ENCODE data around the gene CC2D1A. TPM values are rescaled to one million over a fixed set of nuclear protein-coding genes. Genes with fewer than 3 reads are reported as not detected.

CC2D1A gene
- polyA plus RNA-seq, 1 of the 3 experiments (the other 2 are of a cell fraction), result 24.2 TPM

- H4K20me1 ChIP-seq (ENCODE audit: insufficient read depth), result no peaks in the 10 kb centered on the region
- peak; percentile 98 for DNase-seq
- peaks cover 7 to 22% of the 10 kb centered on the region in 2 experiments; a peak in 3 of 4 replicates for H3K4me1 ChIP-seq (ENCODE audit: control insufficient read depth in 1 of 2, insufficient read depth in 2 of 2, low read depth in 1 of 2, low read length in 1 of 2)
- peak overlapping the region; percentile 30 to 48; a peak in 3 of 4 replicates for H3K4me3 ChIP-seq (ENCODE audit: low read depth in 2 of 2, low read length in 1 of 2)
- no peaks in the 10 kb centered on the region for H3K79me2 ChIP-seq (ENCODE audit: insufficient read depth)
- peak overlapping the region; percentile 86 for H2AFZ ChIP-seq (ENCODE audit: low read depth)
- WGBS (ENCODE audit: low lambda C conversion rate), result 15% methylated on average over 14 of the region's 34 CpGs
- H3K4me2 ChIP-seq, result peak overlapping the region; percentile 77
- no peaks in the 10 kb centered on the region for H3F3A ChIP-seq (replicated peaks; ENCODE audit: insufficient read depth)
- POLR2A ChIA-PET, result interaction anchor here (1.6 kb wide), 1 partner anchor 193 kb away, joined by 6 read pairs; no protein-coding TSS in a partner anchor
- CTCF ChIA-PET, result interaction anchor here (0.6 to 13.8 kb wide), 53 partner anchors 9 to 259 kb away, joined by 3 to 146 read pairs (median 5); partner anchors contain the start of genes ASF1B, BRME1, CC2D1A and IL27RA
- no peaks in the 10 kb centered on the region for H3K9me2 ChIP-seq
- H3K9me3 ChIP-seq, result no peaks in the 10 kb centered on the region
- H3K27ac ChIP-seq (ENCODE audit: low read depth in 2 of 2, low read length in 1 of 2), result peak overlapping the region; percentile 56 to 58; a peak in 3 of 4 replicates
- peak overlapping the region; percentile 65 for H3K9ac ChIP-seq
- no peaks in the 10 kb centered on the region for H3K27me3 ChIP-seq (ENCODE audit: insufficient read depth)
- H3K36me3 ChIP-seq (replicated peaks in 1 of 2; ENCODE audit: control insufficient read depth in 1 of 2, insufficient read depth in 2 of 2, low read length in 1 of 2), result no peaks in the 10 kb centered on the region
- TF ChIP-seq NFIC (IDR thresholded peaks at IDR 0.05; ENCODE audit: borderline replicate concordance) (no peak), TCF12 (IDR thresholded peaks at IDR 0.05) (peak; percentile 56; the same call in 1 of the 2 replicates), TEAD4 (IDR thresholded peaks at IDR 0.05; ENCODE audit: borderline replicate concordance, insufficient read depth) (no peak), SIN3A (IDR thresholded peaks at IDR 0.05; ENCODE audit: borderline replicate concordance, low read depth, low read length) (peak; percentile 74), TAF1 (IDR thresholded peaks at IDR 0.05; ENCODE audit: borderline replicate concordance, low read depth, low read length) (peak; percentile 59; the same call in 1 of the 2 replicates), FOXM1 (IDR thresholded peaks at IDR 0.05; ENCODE audit: low read depth) (no peak), MXI1 (IDR thresholded peaks at IDR 0.05; ENCODE audit: low read depth, low read length) (peak; percentile 44; the same call in 1 of the 2 replicates), MEF2A (IDR thresholded peaks at IDR 0.05; ENCODE audit: borderline replicate concordance, low read depth) (no peak), POLR2AphosphoS5 (IDR thresholded peaks at IDR 0.05; ENCODE audit: low read depth, low read length) (peak; percentile 47; the same call in 1 of the 2 replicates), RCOR1 (IDR thresholded peaks at IDR 0.05; ENCODE audit: low read length) (peak; percentile 65), FOSL2 (IDR thresholded peaks at IDR 0.05; ENCODE audit: borderline replicate concordance, low read depth) (peak; percentile 97), NRF1 (IDR thresholded peaks at IDR 0.05; ENCODE audit: low read depth, low read length) (no peak), CTCF (IDR thresholded peaks at IDR 0.05) (peak; percentile 98), ZBTB33 (IDR thresholded peaks at IDR 0.05; ENCODE audit: borderline replicate concordance, low read depth) (no peak), JUND (IDR thresholded peaks at IDR 0.05) (peak; percentile 79; the same call in 1 of the 2 replicates), EZH2phosphoT487 (IDR thresholded peaks at IDR 0.05; ENCODE audit: borderline replicate concordance, low read depth) (no peak), ELF1 (IDR thresholded peaks at IDR 0.05) (0 out of 2 replicates have a peak, but pooled peaks have one; percentile 18)
- TF ChIP-seq, protein P1, sequence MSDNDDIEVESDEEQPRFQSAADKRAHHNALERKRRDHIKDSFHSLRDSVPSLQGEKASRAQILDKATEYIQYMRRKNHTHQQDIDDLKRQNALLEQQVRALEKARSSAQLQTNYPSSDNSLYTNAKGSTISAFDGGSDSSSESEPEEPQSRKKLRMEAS (IDR thresholded peaks at IDR 0.05; ENCODE audit: low read depth), result peak; percentile 72
- TF ChIP-seq, protein P2, sequence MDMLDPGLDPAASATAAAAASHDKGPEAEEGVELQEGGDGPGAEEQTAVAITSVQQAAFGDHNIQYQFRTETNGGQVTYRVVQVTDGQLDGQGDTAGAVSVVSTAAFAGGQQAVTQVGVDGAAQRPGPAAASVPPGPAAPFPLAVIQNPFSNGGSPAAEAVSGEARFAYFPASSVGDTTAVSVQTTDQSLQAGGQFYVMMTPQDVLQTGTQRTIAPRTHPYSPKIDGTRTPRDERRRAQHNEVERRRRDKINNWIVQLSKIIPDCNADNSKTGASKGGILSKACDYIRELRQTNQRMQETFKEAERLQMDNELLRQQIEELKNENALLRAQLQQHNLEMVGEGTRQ (IDR thresholded peaks at IDR 0.05; ENCODE audit: borderline replicate concordance, low read depth, low read length), result no peak
- TF ChIP-seq, protein P3, sequence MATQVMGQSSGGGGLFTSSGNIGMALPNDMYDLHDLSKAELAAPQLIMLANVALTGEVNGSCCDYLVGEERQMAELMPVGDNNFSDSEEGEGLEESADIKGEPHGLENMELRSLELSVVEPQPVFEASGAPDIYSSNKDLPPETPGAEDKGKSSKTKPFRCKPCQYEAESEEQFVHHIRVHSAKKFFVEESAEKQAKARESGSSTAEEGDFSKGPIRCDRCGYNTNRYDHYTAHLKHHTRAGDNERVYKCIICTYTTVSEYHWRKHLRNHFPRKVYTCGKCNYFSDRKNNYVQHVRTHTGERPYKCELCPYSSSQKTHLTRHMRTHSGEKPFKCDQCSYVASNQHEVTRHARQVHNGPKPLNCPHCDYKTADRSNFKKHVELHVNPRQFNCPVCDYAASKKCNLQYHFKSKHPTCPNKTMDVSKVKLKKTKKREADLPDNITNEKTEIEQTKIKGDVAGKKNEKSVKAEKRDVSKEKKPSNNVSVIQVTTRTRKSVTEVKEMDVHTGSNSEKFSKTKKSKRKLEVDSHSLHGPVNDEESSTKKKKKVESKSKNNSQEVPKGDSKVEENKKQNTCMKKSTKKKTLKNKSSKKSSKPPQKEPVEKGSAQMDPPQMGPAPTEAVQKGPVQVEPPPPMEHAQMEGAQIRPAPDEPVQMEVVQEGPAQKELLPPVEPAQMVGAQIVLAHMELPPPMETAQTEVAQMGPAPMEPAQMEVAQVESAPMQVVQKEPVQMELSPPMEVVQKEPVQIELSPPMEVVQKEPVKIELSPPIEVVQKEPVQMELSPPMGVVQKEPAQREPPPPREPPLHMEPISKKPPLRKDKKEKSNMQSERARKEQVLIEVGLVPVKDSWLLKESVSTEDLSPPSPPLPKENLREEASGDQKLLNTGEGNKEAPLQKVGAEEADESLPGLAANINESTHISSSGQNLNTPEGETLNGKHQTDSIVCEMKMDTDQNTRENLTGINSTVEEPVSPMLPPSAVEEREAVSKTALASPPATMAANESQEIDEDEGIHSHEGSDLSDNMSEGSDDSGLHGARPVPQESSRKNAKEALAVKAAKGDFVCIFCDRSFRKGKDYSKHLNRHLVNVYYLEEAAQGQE (IDR thresholded peaks at IDR 0.05; ENCODE audit: low read depth, low read length), result 0 out of 2 replicates have a peak, but pooled peaks have one; percentile 22
- TF ChIP-seq, protein P4, sequence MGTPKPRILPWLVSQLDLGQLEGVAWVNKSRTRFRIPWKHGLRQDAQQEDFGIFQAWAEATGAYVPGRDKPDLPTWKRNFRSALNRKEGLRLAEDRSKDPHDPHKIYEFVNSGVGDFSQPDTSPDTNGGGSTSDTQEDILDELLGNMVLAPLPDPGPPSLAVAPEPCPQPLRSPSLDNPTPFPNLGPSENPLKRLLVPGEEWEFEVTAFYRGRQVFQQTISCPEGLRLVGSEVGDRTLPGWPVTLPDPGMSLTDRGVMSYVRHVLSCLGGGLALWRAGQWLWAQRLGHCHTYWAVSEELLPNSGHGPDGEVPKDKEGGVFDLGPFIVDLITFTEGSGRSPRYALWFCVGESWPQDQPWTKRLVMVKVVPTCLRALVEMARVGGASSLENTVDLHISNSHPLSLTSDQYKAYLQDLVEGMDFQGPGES (IDR thresholded peaks at IDR 0.05; ENCODE audit: low read depth, low read length), result no peak
Observed at GRCh38 chr19:13880059-13881043, 25.6 kb upstream of the CC2D1A start.
